HG02938 (cell line): Measurements from ENCODE around the gene ATP9A.
"Not testable (repeated sequence)": the region's sequence is repeated elsewhere in the genome, so short reads cannot be mapped to it uniquely, and the experiment has no call there.

ENCODE experiments used
- ATAC-seq: cut with Tn5 transposase; IDR thresholded peaks from one replicate; pipeline ENCODE4 v1.9.1; 2021; ENCODE audit warnings: mild to moderate bottlenecking, moderate library complexity; ENCODE audit not compliant: unreplicated experiment

ATP9A gene

DNA sequence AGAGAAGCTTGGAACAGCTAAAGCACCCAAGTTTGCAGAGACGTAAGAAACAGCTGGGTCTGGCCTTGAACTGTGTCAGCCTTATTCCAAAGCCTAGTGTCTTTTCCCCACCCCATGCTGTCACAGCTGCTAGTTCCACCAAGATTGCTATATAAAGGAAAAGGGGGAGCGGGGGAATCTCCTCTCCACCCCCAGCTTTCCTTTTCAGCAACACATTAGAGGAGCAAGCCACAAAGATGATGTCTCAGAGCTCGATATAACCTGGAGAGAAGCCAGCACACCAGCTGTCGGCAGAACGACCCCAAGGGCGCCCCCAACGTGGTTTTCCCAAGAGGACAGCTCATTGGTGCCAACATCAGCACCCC, 36.5 kb downstream of the ATP9A start:
- no peak for ATAC-seq

GRCh38 chr20:51729771-51730170, 38.4 kb downstream of the ATP9A start:
- ATAC-seq: no peak

DNA sequence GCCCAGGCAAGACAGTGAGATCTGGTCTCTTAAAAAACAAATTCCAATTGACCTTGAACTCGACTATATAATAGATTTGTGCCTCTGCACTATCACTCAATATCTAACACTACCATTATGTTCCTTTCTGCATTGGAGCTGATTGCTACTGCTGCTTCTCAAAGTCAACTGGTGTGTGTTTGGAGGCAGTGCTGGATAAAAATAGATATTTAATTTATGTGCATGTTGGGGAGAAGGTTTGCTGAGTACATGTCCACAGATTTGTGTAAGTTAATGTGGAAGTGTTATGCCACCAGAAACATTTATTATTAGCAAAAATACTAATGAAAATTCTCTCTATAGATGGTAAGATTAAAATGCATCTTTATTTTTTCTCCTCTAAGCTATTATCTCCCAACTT, 39.5 kb downstream of the ATP9A start:
- ATAC-seq: no peak

GRCh38 chr20:51727872-51728271, 40.3 kb downstream of the ATP9A start:
- no peak for ATAC-seq

GRCh38 chr20:51725584-51726176, 42.5 kb downstream of the ATP9A start:
- ATAC-seq: no peak

DNA sequence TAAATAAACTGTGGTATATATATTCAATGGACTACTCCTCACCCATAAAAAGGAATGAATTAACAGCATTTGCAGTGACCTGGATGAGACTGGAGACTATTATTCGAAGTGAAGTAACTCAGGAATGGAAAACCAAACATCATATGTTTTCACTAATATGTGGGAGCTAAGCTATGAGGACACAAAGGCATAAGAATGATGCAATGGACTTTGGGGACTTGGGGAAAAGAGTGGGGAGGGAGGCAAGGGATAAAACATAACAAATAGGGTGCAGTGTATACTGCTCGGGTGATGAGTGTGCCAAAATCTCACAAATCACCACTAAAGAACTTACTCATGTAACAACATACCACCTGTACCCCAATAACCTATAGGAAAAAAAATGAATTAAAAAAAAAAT, 45.2 kb downstream of the ATP9A start:
- not testable (repeated sequence) for ATAC-seq

- not testable (repeated sequence) for ATAC-seq
These were observed 45.9 kb downstream of the ATP9A start for GRCh38 chr20:51722246-51722645.

DNA sequence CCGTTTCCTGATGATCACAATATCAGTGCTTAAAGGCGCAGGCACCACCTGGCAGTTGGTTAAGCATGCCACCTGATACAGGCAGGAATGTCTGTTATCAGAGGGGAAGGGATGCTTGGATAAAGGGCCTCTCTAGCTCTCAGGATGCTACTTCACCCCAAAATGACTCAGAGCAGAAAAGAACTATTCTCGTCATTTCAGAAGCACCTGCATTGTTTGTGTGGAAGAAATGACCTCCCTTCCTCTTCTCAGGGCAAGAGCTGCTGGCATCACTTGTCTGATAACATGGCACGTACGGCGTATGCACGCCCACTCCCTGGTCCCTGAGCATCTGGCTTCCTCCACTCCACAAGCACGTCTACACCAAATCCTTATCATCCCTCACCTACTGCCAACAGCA, 47.3 kb downstream of the ATP9A start:
- no peak for ATAC-seq

- ATAC-seq: no peak
These were observed 47.8 kb downstream of the ATP9A start for GRCh38 chr20:51720384-51720783.

DNA sequence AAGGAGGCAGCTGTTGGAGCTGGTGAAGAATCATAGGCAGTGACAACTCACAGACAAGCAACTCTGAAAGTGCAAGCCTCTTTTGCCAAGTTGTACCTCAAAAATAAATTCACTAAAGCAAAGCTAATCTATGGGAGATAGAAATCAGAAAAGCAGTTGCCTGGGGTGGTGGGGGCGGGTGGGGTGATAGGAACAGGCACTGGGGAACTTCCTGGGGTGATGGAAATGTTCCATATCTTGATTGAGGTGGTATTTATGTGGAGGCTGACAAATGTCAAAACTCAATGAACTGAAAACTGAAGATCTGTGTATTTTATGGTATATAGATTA, 52.4 kb downstream of the ATP9A start:
- no peak for ATAC-seq

- no peak for ATAC-seq
These were observed 52.9 kb downstream of the ATP9A start for GRCh38 chr20:51715163-51715855.

DNA sequence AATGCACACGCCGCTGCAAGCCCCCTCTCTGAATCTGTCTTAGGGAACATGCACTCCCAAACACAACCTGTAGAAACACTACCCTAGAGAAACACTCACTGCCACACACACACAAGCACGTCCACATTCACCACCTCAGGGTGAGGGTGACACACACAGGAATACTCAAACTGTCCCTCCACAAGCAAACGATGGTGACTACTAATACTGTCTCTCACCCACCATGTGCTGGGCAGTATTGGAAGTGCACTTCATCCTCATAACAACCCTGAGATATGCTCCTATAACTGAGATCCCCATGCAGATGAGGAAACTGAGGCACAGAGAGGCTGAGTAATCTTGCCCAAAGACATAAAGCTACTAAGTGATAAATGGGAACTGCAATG, 55.0 kb downstream of the ATP9A start:
- no peak for ATAC-seq

GRCh38 chr20:51712501-51713212, 55.5 kb downstream of the ATP9A start:
- ATAC-seq: no peak

DNA sequence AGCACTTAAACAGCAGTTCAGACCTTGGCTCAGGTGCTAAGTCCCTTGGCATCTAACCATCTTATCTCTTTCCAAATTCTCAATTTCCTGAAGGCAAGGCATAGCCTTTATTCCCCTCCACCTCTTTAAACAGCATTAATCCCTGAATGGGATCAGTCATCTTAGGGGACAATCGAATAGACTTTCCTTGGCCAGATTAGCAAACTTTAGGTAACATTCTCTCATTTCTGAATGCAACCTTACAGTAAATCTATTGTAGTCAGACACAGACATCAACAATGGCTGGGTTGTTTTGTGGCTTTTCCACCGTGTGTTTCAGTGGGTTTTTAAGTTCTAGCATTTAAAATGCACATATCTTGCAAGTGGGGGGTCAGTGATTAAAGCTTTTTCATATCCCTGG, 56.8 kb downstream of the ATP9A start:
- ATAC-seq: no peak

DNA sequence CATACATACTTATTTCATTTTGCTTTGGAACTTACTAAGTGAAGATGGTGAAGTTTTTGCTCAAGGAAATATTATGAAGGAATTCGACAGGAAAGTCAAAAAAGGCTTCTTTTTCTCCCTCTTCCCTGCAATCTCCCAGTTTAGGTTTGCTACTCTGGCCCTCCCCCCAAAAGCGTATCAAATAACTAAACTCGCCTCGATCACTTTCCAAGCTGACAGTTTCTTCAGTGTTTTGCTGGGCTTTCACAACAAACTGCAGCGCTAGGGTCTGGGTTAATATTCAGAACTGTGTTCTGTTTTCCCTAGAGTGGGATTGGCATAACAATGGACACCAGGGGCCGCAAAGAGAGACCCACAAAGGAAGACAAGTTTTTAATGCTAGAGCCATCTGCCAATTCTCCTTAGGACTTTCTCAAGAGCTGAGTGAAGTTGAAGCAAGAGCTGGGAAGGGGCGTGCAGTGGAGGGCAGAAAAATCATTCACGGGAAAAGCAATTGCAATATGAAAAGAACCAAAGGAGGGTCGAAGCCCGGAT, 57.8 kb downstream of the ATP9A start:
- ATAC-seq: no peak

DNA sequence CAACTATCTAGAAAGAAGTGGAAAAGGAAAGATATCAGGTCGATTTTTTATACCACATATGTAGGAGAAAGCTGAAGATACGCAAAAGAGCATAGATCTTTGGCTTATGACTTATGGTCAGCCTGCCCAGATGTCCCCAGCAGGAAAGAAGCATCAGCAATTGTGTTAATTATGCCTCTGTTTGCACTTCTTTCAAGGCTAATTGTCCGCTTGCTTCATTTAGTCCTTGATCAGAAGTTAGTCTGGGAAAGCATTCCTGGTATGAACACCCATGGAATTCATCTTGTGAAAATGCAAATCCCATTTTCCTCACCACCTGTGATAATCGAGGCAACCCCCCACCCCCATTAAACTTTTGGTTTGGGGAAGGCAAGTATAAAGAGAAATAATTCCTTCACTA, 62.8 kb downstream of the ATP9A start:
- ATAC-seq: no peak

DNA sequence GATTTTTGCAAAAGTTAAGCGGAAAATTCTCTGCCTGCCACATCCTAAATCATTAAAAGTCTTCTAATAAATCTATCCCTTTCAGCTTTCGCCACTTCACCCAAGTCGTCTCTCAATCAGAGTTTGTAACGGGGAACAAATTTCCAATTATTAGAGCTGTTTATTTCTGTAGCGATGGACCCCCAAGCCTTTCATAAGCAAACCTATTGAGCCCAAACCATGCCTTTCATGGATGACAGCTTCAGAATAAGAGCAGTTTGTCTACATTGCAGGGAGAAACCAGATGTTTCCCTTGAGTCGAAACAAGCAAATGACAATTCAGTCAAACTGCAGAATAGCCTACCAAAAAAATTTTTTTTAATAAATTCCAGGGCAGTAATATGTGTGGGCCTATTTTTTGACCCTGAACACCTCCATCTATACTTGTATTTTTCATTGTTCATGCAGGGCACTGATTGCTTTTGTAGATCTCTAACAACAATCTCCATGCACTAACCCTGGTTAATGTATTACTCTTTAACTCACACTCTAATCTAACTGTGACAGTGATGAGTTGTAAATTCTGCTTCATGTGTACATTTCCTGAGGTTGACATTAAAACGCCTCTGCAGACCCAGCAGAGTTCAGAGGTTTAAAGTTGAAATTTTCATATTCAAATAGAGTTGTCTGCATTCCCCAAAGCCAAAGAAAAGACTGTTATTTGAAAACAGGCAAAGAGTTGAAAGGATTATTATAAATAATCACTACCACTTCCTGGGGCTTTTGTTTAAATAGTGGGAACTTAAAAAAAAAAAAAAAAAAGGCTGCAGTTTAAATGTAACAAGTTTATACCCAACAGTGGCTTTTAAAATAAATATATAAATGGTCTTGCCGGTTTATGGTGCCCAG, 64.5 kb downstream of the ATP9A start:
- no peak for ATAC-seq

- no peak for ATAC-seq
These were observed 65.6 kb downstream of the ATP9A start for GRCh38 chr20:51702556-51702955.

GRCh38 chr20:51700809-51701285, 67.3 kb downstream of the ATP9A start:
- no peak for ATAC-seq

GRCh38 chr20:51698252-51698651, 69.9 kb downstream of the ATP9A start:
- ATAC-seq: no peak
